SK-N-SH (cell line): ENCODE results near the gene CSRNP2. TPM values are rescaled to one million over a fixed set of nuclear protein-coding genes. Genes with fewer than 3 reads are reported as not detected.

Experiments
- CTCF ChIA-PET: fragments of 300-600, 350-600 bp; formaldehyde crosslinking; extraction: SDS; loops from one replicate; lab custom pipeline; 2021; lab: Yijun Ruan, JAX
- POLR2A ChIA-PET: fragments of 350-600 bp; sonication (Branson Sonifier 250); formaldehyde crosslinking; extraction: SDS; loops from one replicate; lab custom pipeline; 2020; ENCODE audit warnings: antibody characterized with exemption, inconsistent platforms; lab: Yijun Ruan, JAX
- DNase-seq: peaks from one replicate; pipeline ENCODE4 v3.0.0; 2012
- H2AFZ ChIP-seq: fragments of 200-600 bp; sonication (generic); 2 replicates; pipeline ENCODE4 v1.8.1; 2016; ENCODE audit warnings: antibody characterized with exemption, mild to moderate bottlenecking, low read depth
- H3F3A ChIP-seq: fragments of 200-600 bp; sonication (generic); replicated peaks from 2 replicates; pipeline ENCODE3; 2016; ENCODE audit warnings: antibody characterized with exemption, mild to moderate bottlenecking; ENCODE audit not compliant: insufficient read depth
- H3K27ac ChIP-seq, 2 experiments: fragments of 200-500 bp in 1 of 2; fragments of 200-600 bp in 1 of 2; sonication (Bioruptor generic) in 1 of 2; sonication (generic), shearing (Covaris generic) in 1 of 2; 2 replicates each; pipeline versions ENCODE4 v1.5.1 to v1.6.1; 2014 to 2016; ENCODE audit warnings: low read depth in 2 of 2, inconsistent platforms in 1 of 2, low read length in 1 of 2, mild to moderate bottlenecking in 1 of 2, mixed read lengths in 1 of 2
- H3K27me3 ChIP-seq: fragments of 200-600 bp; sonication (generic), shearing (Covaris generic); 2 replicates; pipeline ENCODE4 v1.6.1; 2016; ENCODE audit warnings: mixed run types; ENCODE audit not compliant: insufficient read depth
- H3K36me3 ChIP-seq, 2 experiments: fragments of 200-500 bp in 1 of 2; fragments of 200-600 bp in 1 of 2; sonication (Bioruptor generic) in 1 of 2; sonication (generic) in 1 of 2; replicated peaks in 1 of 2; 2 replicates each; pipeline versions ENCODE3 to v1.5.1; 2014 to 2016; ENCODE audit warnings: low read length in 1 of 2, mild to moderate bottlenecking in 1 of 2; ENCODE audit not compliant: insufficient read depth in 2 of 2, control insufficient read depth in 1 of 2
- H3K4me1 ChIP-seq, 2 experiments: fragments of 200-500 bp in 1 of 2; fragments of 200-600 bp in 1 of 2; sonication (Bioruptor generic) in 1 of 2; sonication (generic), shearing (Covaris generic) in 1 of 2; 2 replicates each; pipeline versions ENCODE4 v1.5.1 to v1.6.1; 2014 to 2016; ENCODE audit warnings: low read depth in 1 of 2, low read length in 1 of 2, mixed run types in 1 of 2; ENCODE audit not compliant: insufficient read depth in 2 of 2, control insufficient read depth in 1 of 2
- H3K4me2 ChIP-seq: fragments of 200-600 bp; sonication (generic), shearing (Covaris generic); 2 replicates; pipeline ENCODE4 v1.6.1; 2017; ENCODE audit warnings: mixed run types
- H3K4me3 ChIP-seq, 2 experiments: fragments of 200-500 bp in 1 of 2; fragments of 200-600 bp in 1 of 2; sonication (Bioruptor generic) in 1 of 2; sonication (generic), shearing (Covaris generic) in 1 of 2; 2 replicates each; pipeline versions ENCODE4 v1.5.1 to v1.8.1; 2014 to 2016; ENCODE audit warnings: low read depth in 2 of 2, inconsistent platforms in 1 of 2, low read length in 1 of 2, mild to moderate bottlenecking in 1 of 2, mixed read lengths in 1 of 2, moderate library complexity in 1 of 2
- H3K79me2 ChIP-seq: fragments of 200-600 bp; sonication (generic); 2 replicates; pipeline ENCODE4 v1.8.1; 2017; ENCODE audit warnings: mild to moderate bottlenecking; ENCODE audit not compliant: insufficient read depth
- H3K9ac ChIP-seq: fragments of 200-600 bp; sonication (generic); 2 replicates; pipeline ENCODE4 v1.6.1; 2017; ENCODE audit warnings: mixed run types
- H3K9me2 ChIP-seq: fragments of 200-600 bp; sonication (generic); 2 replicates; pipeline ENCODE4 v1.6.1; 2017; ENCODE audit warnings: mixed run types
- H3K9me3 ChIP-seq: fragments of 200-600 bp; sonication (generic); 2 replicates; pipeline ENCODE4 v1.6.1; 2017; ENCODE audit warnings: mixed run types, mild to moderate bottlenecking, moderate library complexity
- H4K20me1 ChIP-seq: fragments of 200-600 bp; sonication (generic); 2 replicates; pipeline ENCODE4 v1.6.1; 2017; ENCODE audit warnings: mild to moderate bottlenecking, mixed run types; ENCODE audit not compliant: insufficient read depth
- ELF1 ChIP-seq: IDR thresholded peaks from 2 replicates; pipeline ENCODE4 v1.4.0; 2012
- FOXM1 ChIP-seq: IDR thresholded peaks from 2 replicates; pipeline ENCODE4 v1.4.0; 2012; ENCODE audit warnings: low read depth, mild to moderate bottlenecking
- GATA2 ChIP-seq: sonication (generic); formaldehyde crosslinking; IDR thresholded peaks from 2 replicates; pipeline ENCODE4 v1.5.0; 2020; ENCODE audit warnings: mild to moderate bottlenecking, missing genetic modification reagents
- MAX ChIP-seq: IDR thresholded peaks from 2 replicates; pipeline ENCODE4 v1.4.0; 2012; ENCODE audit warnings: low read depth
- NFIC ChIP-seq: IDR thresholded peaks from 2 replicates; pipeline ENCODE4 v1.4.0; 2012; ENCODE audit warnings: borderline replicate concordance
- NRF1 ChIP-seq: IDR thresholded peaks from 2 replicates; pipeline ENCODE4 v1.6.1; 2012; ENCODE audit warnings: low read depth, mild to moderate bottlenecking, low read length
- PBX3 ChIP-seq: IDR thresholded peaks from 2 replicates; pipeline ENCODE4; 2012
- RXRA ChIP-seq: IDR thresholded peaks from 2 replicates; pipeline ENCODE4 v1.4.0; 2012; ENCODE audit warnings: low read depth, mild to moderate bottlenecking, borderline replicate concordance
- SIN3A ChIP-seq: IDR thresholded peaks from 2 replicates; pipeline ENCODE4 v1.6.1; 2012; ENCODE audit warnings: low read depth, mild to moderate bottlenecking, low read length, moderate library complexity, borderline replicate concordance
- USF1 ChIP-seq: IDR thresholded peaks from 2 replicates; pipeline ENCODE4 v1.4.0; 2012; ENCODE audit warnings: low read depth, borderline replicate concordance
- USF2 ChIP-seq: fragments of 150-350 bp; IDR thresholded peaks from 2 replicates; pipeline ENCODE4 v1.6.1; 2017; ENCODE audit warnings: antibody characterized with exemption, low read length, low read depth, borderline replicate concordance
- YY1 ChIP-seq: IDR thresholded peaks from 2 replicates; pipeline ENCODE4 v1.4.0; 2012; ENCODE audit warnings: low read depth, mild to moderate bottlenecking
- WGBS: methylation state at CpG from one replicate; pipeline ENCODE4 v1.1.6; 2017; ENCODE audit warnings: low lambda C conversion rate; 5-methylcytosine and 5-hydroxymethylcytosine counted together
- polyA plus RNA-seq, 3 experiments: library from polyadenylated mRNA; depleted of rRNA; stranded (reverse); fragments of >200 nt; gene quantifications; 2 replicates each; pipeline ENCODE4 v1.2.3, GENCODE V29; 2012
- TF ChIP-seq, protein P1 (sequence below): fragments of 150-350 bp; IDR thresholded peaks from 2 replicates; pipeline ENCODE4 v1.6.1; 2016; ENCODE audit warnings: mild to moderate bottlenecking, low read depth, low read length

CSRNP2 gene
- polyA plus RNA-seq, 1 of the 3 experiments (the other 2 are of a cell fraction), result 18.7 TPM

DNA sequence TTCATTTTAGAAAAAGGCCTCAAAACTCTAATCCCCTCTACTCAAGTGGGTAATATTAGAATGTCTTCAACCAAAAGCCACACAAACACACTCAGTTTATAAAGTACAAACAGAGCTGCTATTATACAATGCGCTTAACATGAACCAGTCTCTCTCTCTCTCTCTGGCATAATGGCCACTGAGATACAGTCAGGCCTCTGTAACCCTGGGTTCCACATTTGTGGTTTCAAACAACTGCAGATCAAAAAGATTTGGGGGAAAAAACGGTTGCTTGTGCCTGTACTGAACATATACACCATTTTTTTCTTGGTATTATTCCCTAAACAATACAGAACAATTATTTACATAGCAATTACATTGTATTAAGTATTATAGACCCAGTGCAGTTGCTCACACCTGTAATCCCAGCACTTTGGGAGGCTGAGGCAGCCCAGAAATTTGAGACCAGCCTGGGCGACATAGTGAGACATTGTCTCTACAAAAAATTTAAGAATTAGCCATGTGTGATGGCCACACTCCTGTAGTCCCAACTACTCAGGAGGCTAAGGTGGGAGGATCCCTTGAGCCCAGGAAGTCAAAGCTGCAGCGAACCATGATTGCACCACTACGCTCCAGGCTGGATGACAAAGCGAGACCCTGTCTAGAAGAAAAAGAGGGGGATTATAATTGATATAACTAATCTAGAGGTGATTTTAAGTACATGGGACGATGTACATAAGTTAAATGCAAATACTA is 62.8 kb downstream of the CSRNP2 start:
- Histone ChIP-seq H3K9ac (no peak overlapping the region), H3K79me2 (peaks cover 100% of the 10 kb centered on the region), H3K9me2 (no peaks in the 10 kb centered on the region), H3K4me2 (no peak overlapping the region), H3K4me3 (no peak overlapping the region), H3K27me3 (no peaks in the 10 kb centered on the region), H3K9me3 (no peaks in the 10 kb centered on the region), H3K4me1 (peaks cover 0 to 2% of the 10 kb centered on the region in 2 experiments; a peak in 2 of 4 replicates), H3F3A (no peaks in the 10 kb centered on the region), H3K36me3 (no peaks in the 10 kb centered on the region), H4K20me1 (no peaks in the 10 kb centered on the region), H3K27ac (no peak overlapping the region), H2AFZ (no peak overlapping the region)
- 89% methylated on average over 7 of the region's 7 CpGs for WGBS
- DNase-seq, result no peak
- TF ChIP-seq MAX (no peak), ELF1 (no peak), SIN3A (no peak), USF2 (no peak), RXRA (no peak), NRF1 (no peak), PBX3 (no peak)
- TF ChIP-seq, protein P1, sequence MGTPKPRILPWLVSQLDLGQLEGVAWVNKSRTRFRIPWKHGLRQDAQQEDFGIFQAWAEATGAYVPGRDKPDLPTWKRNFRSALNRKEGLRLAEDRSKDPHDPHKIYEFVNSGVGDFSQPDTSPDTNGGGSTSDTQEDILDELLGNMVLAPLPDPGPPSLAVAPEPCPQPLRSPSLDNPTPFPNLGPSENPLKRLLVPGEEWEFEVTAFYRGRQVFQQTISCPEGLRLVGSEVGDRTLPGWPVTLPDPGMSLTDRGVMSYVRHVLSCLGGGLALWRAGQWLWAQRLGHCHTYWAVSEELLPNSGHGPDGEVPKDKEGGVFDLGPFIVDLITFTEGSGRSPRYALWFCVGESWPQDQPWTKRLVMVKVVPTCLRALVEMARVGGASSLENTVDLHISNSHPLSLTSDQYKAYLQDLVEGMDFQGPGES, result no peak
- CTCF ChIA-PET, result interaction anchor here (2.5 kb wide), 1 partner anchor 255 kb away, joined by 9 read pairs; no protein-coding TSS in a partner anchor
- POLR2A ChIA-PET, result no interaction called here

DNA sequence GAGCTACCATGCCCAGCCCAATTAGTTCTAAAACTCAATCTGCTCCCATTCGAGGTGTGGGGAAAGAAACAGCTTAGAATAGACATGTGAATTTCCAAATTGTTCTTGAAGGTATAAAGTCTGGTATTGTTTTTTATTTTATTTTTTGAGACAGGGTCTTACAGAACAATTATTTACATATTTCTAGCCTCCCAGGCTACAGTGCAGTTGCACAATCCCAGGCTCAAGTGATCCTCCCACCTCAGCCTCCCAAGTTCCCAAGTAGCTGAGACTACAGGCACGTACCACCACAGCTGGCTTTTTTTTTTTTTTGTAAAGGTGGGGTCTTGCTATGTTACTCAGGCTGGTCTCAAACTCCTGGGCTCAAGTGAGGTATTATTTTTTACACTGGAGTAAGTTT is 63.5 kb downstream of the CSRNP2 start:
- Histone ChIP-seq H2AFZ (no peak overlapping the region), H3K4me2 (no peak overlapping the region), H3K36me3 (no peaks in the 10 kb centered on the region), H3K9me3 (no peaks in the 10 kb centered on the region), H3K9me2 (no peaks in the 10 kb centered on the region), H3F3A (no peaks in the 10 kb centered on the region), H3K79me2 (peaks cover 98% of the 10 kb centered on the region), H3K27ac (no peak overlapping the region), H3K4me1 (peaks cover 0 to 2% of the 10 kb centered on the region in 2 experiments; a peak in 2 of 4 replicates), H3K27me3 (no peaks in the 10 kb centered on the region), H3K9ac (no peak overlapping the region), H4K20me1 (no peaks in the 10 kb centered on the region), H3K4me3 (no peak overlapping the region)
- ChIA-PET CTCF (interaction anchor here (2.5 kb wide), 1 partner anchor 255 kb away, joined by 9 read pairs; no protein-coding TSS in a partner anchor), POLR2A (no interaction called here)
- no peak for DNase-seq
- WGBS, result 92% methylated on average over 2 of the region's 2 CpGs
- TF ChIP-seq ELF1, result no peak
- TF ChIP-seq GATA2, result no peak
- TF ChIP-seq NRF1, result no peak
- no peak for TF ChIP-seq USF1
- TF ChIP-seq FOXM1, result no peak
- TF ChIP-seq YY1, result no peak
- no peak for TF ChIP-seq SIN3A
- TF ChIP-seq NFIC, result no peak
